GM21825 (cell line): Measurements from ENCODE around the gene FSCN2.
"Not testable (repeated sequence)": the region's sequence is repeated elsewhere in the genome, so short reads cannot be mapped to it uniquely, and the experiment has no call there.

Experiments used
- ATAC-seq: cut with Tn5 transposase; IDR thresholded peaks from one replicate; pipeline ENCODE4 v1.9.1; 2021; ENCODE audit warnings: mild to moderate bottlenecking, moderate library complexity; ENCODE audit not compliant: unreplicated experiment

FSCN2 gene

GRCh38 chr17:81573794-81574642 is 45.8 kb downstream of the FSCN2 start:
- no peak for ATAC-seq

GRCh38 chr17:81574643-81574956 is 46.4 kb downstream of the FSCN2 start:
- ATAC-seq = no peak

GRCh38 chr17:81575836-81576235 is 47.7 kb downstream of the FSCN2 start:
- ATAC-seq = no peak

- ATAC-seq = no peak
Observed at GRCh38 chr17:81576621-81577277, 48.6 kb downstream of the FSCN2 start.

GRCh38 chr17:81577278-81578000 is 49.3 kb downstream of the FSCN2 start:
- no peak for ATAC-seq

- ATAC-seq = no peak
Observed at GRCh38 chr17:81578038-81578441, 49.9 kb downstream of the FSCN2 start.

- no peak for ATAC-seq
Observed at GRCh38 chr17:81578561-81579225, 50.5 kb downstream of the FSCN2 start.

- ATAC-seq = no peak
Observed at GRCh38 chr17:81579298-81579697, 51.1 kb downstream of the FSCN2 start.

GRCh38 chr17:81579821-81580321 is 51.7 kb downstream of the FSCN2 start:
- no peak for ATAC-seq

- no peak for ATAC-seq
Observed at GRCh38 chr17:81580481-81580880, 52.3 kb downstream of the FSCN2 start.

- no peak for ATAC-seq
Observed at GRCh38 chr17:81581758-81582157, 53.6 kb downstream of the FSCN2 start.

- no peak for ATAC-seq
Observed at GRCh38 chr17:81582341-81582740, 54.2 kb downstream of the FSCN2 start.

- ATAC-seq = no peak
Observed at GRCh38 chr17:81582749-81583148, 54.6 kb downstream of the FSCN2 start.

- ATAC-seq = no peak
Observed at GRCh38 chr17:81583589-81584342, 55.6 kb downstream of the FSCN2 start.

- ATAC-seq = not testable (repeated sequence)
Observed at GRCh38 chr17:81584771-81585170, 56.6 kb downstream of the FSCN2 start.

GRCh38 chr17:81586096-81586495 is 57.9 kb downstream of the FSCN2 start:
- ATAC-seq = no peak
